ENCODE measurements around the gene TNFAIP6.

Gene TNFAIP6

DNA sequence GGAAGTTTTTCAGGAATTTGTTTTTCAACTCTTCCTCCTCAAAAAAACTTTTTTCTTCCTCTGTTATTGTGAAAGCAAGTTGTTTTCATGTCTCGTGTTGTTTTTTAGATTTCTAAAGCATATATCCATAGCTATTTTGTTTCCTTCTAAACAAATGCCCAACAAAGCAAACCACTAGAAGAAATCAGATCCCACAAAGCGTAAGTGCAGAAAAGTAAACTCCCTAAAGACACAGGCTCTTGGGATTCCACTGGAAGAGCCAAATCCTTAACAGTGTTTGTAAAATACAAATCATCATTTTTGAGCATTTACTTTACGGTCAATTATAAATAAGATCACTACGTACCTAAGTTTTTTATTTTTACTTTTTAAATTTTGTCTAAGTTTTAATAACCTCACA is 30.6 kb downstream of the TNFAIP6 start:
- no peak for TF ChIP-seq CTCF (IDR thresholded peaks at IDR 0.05; ENCODE audit: low read depth, low read length)
- no peak overlapping the region for H3K4me3 ChIP-seq (ENCODE audit: low read depth, low read length)

GRCh38 chr2:151391436-151391835 is 34.0 kb downstream of the TNFAIP6 start:
- no peak overlapping the region for H3K4me3 ChIP-seq (ENCODE audit: low read depth, low read length)
- no peak for TF ChIP-seq CTCF (IDR thresholded peaks at IDR 0.05; ENCODE audit: low read depth, low read length)

- TF ChIP-seq CTCF (IDR thresholded peaks at IDR 0.05; ENCODE audit: low read depth, low read length) = no peak
- H3K4me3 ChIP-seq (ENCODE audit: low read depth, low read length) = no peak overlapping the region
These were observed 37.1 kb downstream of the TNFAIP6 start for GRCh38 chr2:151394509-151394908.

DNA sequence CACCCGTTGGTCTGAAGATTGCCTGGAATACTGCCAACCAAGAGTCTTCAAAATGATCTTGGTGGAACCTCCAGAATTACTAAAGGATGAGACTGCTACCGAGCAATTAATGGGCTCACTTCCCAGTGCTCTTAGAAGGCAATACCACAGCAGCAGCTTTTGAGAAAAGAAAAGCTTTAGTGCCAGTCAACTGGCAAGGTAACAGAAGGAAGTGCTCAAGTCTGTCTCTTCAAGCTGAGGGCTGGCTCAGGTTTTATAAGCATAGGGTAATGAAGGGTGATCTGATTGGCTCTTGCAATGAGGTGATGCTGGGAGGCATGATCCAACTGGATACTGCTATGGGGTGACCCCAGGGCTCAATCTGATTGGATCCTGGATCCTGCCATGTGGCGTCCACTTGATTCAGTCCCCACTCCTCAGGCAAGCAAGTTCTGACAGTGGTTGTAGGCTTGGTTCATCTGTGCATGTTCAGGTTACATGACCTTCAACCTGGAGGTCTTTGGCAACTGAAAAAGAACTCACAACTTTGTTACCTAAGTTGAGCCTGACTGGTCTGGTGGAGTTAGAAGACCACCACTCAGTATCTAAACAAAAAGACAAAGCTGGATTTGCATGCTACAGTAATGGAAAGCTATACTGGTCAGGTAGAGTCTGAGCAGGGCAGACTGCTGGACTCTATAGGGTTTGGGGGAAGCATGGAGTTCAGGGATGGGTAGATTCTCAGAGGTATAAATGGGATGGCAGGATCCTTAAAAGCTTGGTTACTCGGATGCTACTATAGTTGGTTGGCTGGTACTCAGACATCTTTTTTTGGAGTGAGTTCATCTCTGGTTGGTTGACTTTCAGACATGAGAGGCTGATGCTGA is 38.4 kb downstream of the TNFAIP6 start:
- no peak overlapping the region for H3K4me3 ChIP-seq (ENCODE audit: low read depth, low read length)
- TF ChIP-seq CTCF (IDR thresholded peaks at IDR 0.05; ENCODE audit: low read depth, low read length) = no peak

DNA sequence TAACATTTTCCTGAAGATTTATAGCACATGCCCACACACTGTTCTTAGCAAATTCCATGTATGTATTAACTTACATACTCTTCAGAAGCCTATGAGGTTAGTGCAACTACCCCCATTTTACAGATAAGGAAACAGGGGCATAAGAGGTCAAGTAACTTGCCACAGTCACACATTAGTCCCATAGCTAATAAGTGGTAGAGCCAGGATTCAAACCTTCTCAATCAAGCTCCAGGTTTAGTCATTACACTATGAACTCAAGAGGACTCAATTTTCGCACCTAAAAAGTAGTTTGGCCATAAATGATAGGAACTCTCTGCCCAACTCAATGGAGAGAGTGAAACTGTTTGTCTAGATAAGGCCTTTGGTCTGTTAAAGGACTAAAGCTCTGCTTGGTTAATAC is 42.6 kb downstream of the TNFAIP6 start:
- no peak overlapping the region for H3K4me3 ChIP-seq (ENCODE audit: low read depth, low read length)
- no peak for TF ChIP-seq CTCF (IDR thresholded peaks at IDR 0.05; ENCODE audit: low read depth, low read length)

- TF ChIP-seq CTCF (IDR thresholded peaks at IDR 0.05; ENCODE audit: low read depth, low read length) = no peak
- H3K4me3 ChIP-seq (ENCODE audit: low read depth, low read length) = no peak overlapping the region
These were observed 43.8 kb downstream of the TNFAIP6 start for GRCh38 chr2:151401149-151401548.

DNA sequence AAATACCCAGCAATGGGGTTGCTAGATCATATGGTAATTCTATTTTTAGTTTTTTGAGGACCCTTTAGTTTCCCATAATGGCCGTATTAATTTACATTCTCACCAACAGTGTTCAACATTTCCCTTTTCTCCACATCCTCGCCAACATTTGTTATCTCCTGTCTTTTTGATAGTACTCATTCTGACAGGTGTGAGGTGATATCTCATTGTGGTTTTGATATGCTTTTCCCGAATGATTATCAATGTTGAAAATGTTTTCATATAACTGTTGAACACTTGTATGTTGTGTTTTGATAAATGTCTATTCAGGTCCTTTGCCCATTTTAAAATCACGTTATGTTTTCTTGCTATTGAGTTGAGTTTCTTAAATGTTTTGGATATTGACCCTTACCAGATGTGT is 46.5 kb downstream of the TNFAIP6 start:
- H3K4me3 ChIP-seq (ENCODE audit: low read depth, low read length) = no peak overlapping the region
- TF ChIP-seq CTCF (IDR thresholded peaks at IDR 0.05; ENCODE audit: low read depth, low read length) = no peak

Data from WI38 (cell line).